ENCODE results near the gene RPS3. TPM values are rescaled to one million over a fixed set of nuclear protein-coding genes. Genes with fewer than 3 reads are reported as not detected.

Gene RPS3
- total and polyA plus RNA-seq, 9 of the 15 experiments (the other 6 are each of a cell fraction or from before 2014, with no cell fraction given): 2,700 to 5,771 (median 3,679) TPM

DNA sequence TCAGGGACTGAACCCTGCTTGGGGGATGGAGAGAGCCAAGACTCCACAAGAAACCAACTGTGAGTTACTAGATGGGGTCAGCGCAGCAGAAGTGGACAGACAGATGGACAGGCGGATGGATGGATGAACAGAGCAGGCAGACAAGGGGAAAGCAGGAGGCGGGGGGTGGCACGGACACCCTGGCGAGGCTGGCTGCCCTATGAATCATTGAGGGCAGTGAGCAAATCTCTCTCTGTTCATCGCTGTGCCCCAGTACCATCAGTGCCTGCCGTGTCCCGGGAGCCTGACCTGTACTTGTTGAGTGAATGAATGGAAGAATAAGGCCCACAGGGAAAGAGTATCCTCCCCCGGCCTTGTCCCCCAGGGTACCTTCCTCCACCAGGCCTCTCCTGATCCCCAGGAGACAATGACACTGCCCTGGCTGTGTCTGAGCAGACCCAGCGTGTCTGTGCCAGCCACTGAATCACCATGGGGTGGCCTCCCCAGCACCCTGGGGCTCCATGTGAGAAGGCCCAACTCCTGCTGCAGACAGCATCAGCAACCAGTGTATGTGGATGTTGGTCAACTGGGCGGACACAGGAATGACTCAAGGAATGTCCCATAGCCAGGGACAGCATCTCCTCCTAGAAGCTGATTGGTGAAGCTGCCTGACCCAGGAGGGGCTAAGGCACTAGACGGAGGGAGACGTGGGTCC is 38.8 kb downstream of the RPS3 start (continued):
- TF ChIP-seq, protein P1, sequence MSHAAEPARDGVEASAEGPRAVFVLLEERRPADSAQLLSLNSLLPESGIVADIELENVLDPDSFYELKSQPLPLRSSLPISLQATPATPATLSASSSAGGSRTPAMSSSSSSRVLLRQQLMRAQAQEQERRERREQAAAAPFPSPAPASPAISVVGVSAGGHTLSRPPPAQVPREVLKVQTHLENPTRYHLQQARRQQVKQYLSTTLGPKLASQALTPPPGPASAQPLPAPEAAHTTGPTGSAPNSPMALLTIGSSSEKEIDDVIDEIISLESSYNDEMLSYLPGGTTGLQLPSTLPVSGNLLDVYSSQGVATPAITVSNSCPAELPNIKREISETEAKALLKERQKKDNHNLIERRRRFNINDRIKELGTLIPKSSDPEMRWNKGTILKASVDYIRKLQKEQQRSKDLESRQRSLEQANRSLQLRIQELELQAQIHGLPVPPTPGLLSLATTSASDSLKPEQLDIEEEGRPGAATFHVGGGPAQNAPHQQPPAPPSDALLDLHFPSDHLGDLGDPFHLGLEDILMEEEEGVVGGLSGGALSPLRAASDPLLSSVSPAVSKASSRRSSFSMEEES (CRISPR knock-in tag; IDR thresholded peaks at IDR 0.05): no peak
- TF ChIP-seq HSF4 (CRISPR knock-in tag; IDR thresholded peaks at IDR 0.05; ENCODE audit: borderline replicate concordance) (no peak), CEBPB (tag; IDR thresholded peaks at IDR 0.05) (no peak), PTBP1 (IDR thresholded peaks at IDR 0.05; ENCODE audit: low read depth, low read length) (no peak), NFATC3 (IDR thresholded peaks at IDR 0.05) (no peak), ZNF143 (CRISPR knock-in tag; IDR thresholded peaks at IDR 0.05) (no peak), MAFK (IDR thresholded peaks at IDR 0.05; ENCODE audit: low read length) (no peak), ZSCAN29 (IDR thresholded peaks at IDR 0.05) (no peak)
- TF ChIP-seq, protein P2, sequence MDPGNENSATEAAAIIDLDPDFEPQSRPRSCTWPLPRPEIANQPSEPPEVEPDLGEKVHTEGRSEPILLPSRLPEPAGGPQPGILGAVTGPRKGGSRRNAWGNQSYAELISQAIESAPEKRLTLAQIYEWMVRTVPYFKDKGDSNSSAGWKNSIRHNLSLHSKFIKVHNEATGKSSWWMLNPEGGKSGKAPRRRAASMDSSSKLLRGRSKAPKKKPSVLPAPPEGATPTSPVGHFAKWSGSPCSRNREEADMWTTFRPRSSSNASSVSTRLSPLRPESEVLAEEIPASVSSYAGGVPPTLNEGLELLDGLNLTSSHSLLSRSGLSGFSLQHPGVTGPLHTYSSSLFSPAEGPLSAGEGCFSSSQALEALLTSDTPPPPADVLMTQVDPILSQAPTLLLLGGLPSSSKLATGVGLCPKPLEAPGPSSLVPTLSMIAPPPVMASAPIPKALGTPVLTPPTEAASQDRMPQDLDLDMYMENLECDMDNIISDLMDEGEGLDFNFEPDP (CRISPR knock-in tag; IDR thresholded peaks at IDR 0.05): no peak
- TF ChIP-seq, protein P3, sequence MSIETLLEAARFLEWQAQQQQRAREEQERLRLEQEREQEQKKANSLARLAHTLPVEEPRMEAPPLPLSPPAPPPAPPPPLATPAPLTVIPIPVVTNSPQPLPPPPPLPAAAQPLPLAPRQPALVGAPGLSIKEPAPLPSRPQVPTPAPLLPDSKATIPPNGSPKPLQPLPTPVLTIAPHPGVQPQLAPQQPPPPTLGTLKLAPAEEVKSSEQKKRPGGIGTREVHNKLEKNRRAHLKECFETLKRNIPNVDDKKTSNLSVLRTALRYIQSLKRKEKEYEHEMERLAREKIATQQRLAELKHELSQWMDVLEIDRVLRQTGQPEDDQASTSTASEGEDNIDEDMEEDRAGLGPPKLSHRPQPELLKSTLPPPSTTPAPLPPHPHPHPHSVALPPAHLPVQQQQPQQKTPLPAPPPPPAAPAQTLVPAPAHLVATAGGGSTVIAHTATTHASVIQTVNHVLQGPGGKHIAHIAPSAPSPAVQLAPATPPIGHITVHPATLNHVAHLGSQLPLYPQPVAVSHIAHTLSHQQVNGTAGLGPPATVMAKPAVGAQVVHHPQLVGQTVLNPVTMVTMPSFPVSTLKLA (conservative IDR thresholded peaks at IDR 0.05): no peak

All from K562 (cell line).